ENCODE results near the gene ATP11A. TPM values are rescaled to one million over a fixed set of nuclear protein-coding genes. Genes with fewer than 3 reads are reported as not detected.

Gene ATP11A
- total RNA-seq, 5 donors from 2014 or later (not counting 1 experiment from before 2014, with no cell fraction given): 35.7 to 57.1 (median 48.5) TPM

DNA sequence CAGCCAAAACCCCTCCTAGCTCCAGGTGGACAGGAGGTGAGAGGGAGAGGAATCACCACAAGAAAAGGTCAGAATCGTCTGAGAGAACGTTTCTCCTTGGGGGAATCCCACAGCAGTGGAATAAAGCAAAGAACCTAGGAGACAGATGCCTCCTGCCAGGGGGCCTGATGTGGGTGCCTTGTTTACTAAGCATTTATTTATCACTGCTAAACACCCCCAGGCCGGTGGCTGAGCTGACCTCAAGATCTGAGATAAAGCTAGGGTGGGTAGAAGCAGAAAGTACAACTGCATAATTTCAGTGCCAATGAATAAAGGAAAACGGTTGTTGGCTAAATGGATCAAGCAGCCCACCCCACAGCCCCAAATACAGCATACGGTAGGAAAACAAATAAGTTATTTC lies 33.9 kb upstream of the ATP11A start:
- POLR2A ChIA-PET: no interaction called here
- DNase-seq (no peak), ATAC-seq (replicated peaks in 1 of 4) (no peak)
- H3K9me3 ChIP-seq: no peaks in the 10 kb centered on the region
- H3K9me3 Mint-ChIP-seq: no peaks in the 10 kb centered on the region
- H3K27me3 Mint-ChIP-seq: peaks cover 0 to 2% of the 10 kb centered on the region in 2 donors
- H3K36me3 ChIP-seq (ENCODE audit: control insufficient read depth in 2 of 2, extremely low read depth in 1 of 2, insufficient read depth in 1 of 2, low read length in 1 of 2): no peaks in the 10 kb centered on the region
- no peak overlapping the region for H3K4me3 ChIP-seq (ENCODE audit: control insufficient read depth in 1 of 2, extremely low read depth in 1 of 2, low read length in 1 of 2)
- no peak overlapping the region for H3K27ac Mint-ChIP-seq
- H3K4me1 Mint-ChIP-seq: no peaks in the 10 kb centered on the region
- H3K27me3 ChIP-seq (replicated peaks in 1 of 2; ENCODE audit: control insufficient read depth in 2 of 2, extremely low read depth in 1 of 2, insufficient read depth in 2 of 2, low read length in 1 of 2): peaks cover 0 to 2% of the 10 kb centered on the region in 2 experiments
- no peak overlapping the region for H3K4me3 Mint-ChIP-seq
- H3K27ac ChIP-seq (ENCODE audit: low read length): no peak overlapping the region
- H3K4me1 ChIP-seq (ENCODE audit: control insufficient read depth in 1 of 2, extremely low read depth in 1 of 2, insufficient read depth in 2 of 2, low read length in 2 of 2): no peaks in the 10 kb centered on the region
- CTCF ChIA-PET: no interaction called here
- H3K36me3 Mint-ChIP-seq: no peaks in the 10 kb centered on the region
- WGBS (ENCODE audit: insufficient coverage): no CpG with 5 or more reads among the region's 5 CpGs

DNA sequence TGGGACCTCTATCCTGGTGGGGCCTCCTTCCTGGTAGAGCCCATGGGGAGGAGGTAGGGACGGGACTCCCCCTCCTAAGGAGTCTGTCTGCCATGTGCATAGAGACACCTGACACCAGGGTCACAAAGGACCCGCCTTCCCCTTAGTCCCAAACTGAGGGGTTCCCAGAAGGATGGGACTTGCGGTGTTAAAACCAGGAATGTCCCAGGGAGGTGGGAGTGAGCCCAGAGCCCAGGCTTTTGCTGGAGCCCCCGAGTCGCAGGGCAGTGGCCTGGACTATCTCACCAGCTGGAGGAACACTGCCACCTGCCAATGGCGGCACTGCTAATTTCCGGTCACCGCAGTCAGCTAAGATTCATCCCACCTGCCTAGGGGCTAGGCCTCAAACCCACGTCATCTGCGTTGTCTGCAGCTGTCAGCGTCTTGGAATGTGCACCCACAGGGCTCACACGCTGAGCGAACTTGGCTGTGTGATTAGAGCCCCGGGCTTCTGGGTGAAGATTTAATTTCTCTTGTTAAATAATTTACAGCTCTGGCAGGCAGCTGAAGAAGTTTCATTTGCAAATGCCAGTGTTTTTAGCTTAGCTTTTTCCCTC lies 31.9 kb upstream of the ATP11A start:
- Histone ChIP-seq H3K4me3 (ENCODE audit: control insufficient read depth in 1 of 2, extremely low read depth in 1 of 2, low read length in 1 of 2) (no peak overlapping the region), H3K4me1 (ENCODE audit: control insufficient read depth in 1 of 2, extremely low read depth in 1 of 2, insufficient read depth in 2 of 2, low read length in 2 of 2) (no peaks in the 10 kb centered on the region), H3K27me3 (replicated peaks in 1 of 2; ENCODE audit: control insufficient read depth in 2 of 2, extremely low read depth in 1 of 2, insufficient read depth in 2 of 2, low read length in 1 of 2) (peaks cover 0 to 2% of the 10 kb centered on the region in 2 experiments), H3K36me3 (ENCODE audit: control insufficient read depth in 2 of 2, extremely low read depth in 1 of 2, insufficient read depth in 1 of 2, low read length in 1 of 2) (no peaks in the 10 kb centered on the region), H3K27ac (ENCODE audit: low read length) (no peak overlapping the region), H3K9me3 (no peaks in the 10 kb centered on the region)
- Mint-ChIP-seq H3K27ac (no peak overlapping the region), H3K4me3 (no peak overlapping the region), H3K36me3 (no peaks in the 10 kb centered on the region), H3K4me1 (no peaks in the 10 kb centered on the region), H3K27me3 (no peaks in the 10 kb centered on the region), H3K9me3 (peaks cover 0 to 3% (median 3%) of the 10 kb centered on the region in 3 donors)
- DNase-seq (no peak), ATAC-seq (replicated peaks in 1 of 4) (no peak)
- ChIA-PET CTCF (no interaction called here), POLR2A (no interaction called here)
- 97% methylated on average over 9 of the region's 14 CpGs for WGBS (ENCODE audit: insufficient coverage)

DNA sequence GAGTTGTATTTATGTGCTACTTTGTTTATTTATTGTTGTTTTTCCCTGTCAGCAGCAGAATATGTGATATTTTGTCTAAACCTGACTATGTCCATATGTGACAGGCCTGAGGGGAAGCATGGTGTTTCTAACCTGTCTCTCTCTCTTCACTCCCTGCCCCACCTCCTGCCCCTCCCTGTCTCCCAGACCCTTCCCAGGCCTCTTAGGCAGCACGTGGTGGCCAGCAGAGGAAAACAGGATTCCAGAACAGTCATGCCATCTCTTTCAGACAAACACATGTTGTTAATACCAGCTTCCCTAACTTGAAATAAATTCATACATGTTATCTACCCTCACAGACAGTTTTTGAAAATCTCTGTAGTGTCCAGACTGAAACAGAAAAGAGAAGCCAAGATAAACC lies 31.0 kb upstream of the ATP11A start:
- ChIA-PET POLR2A (no interaction called here), CTCF (no interaction called here)
- Mint-ChIP-seq H3K4me3 (no peak overlapping the region), H3K27ac (no peak overlapping the region), H3K36me3 (no peaks in the 10 kb centered on the region), H3K27me3 (no peaks in the 10 kb centered on the region), H3K9me3 (peaks cover 0 to 3% (median 3%) of the 10 kb centered on the region in 3 donors), H3K4me1 (no peaks in the 10 kb centered on the region)
- no peak overlapping the region for H3K27ac ChIP-seq (ENCODE audit: low read length)
- DNase-seq: no peak
- no peaks in the 10 kb centered on the region for H3K4me1 ChIP-seq (ENCODE audit: control insufficient read depth in 1 of 2, extremely low read depth in 1 of 2, insufficient read depth in 2 of 2, low read length in 2 of 2)
- H3K36me3 ChIP-seq (ENCODE audit: control insufficient read depth in 2 of 2, extremely low read depth in 1 of 2, insufficient read depth in 1 of 2, low read length in 1 of 2): no peaks in the 10 kb centered on the region
- H3K9me3 ChIP-seq: no peaks in the 10 kb centered on the region
- H3K4me3 ChIP-seq (ENCODE audit: control insufficient read depth in 1 of 2, extremely low read depth in 1 of 2, low read length in 1 of 2): no peak overlapping the region
- WGBS (ENCODE audit: insufficient coverage): 57% methylated on average over 1 of the region's 1 CpG
- peaks cover 0 to 2% of the 10 kb centered on the region in 2 experiments for H3K27me3 ChIP-seq (replicated peaks in 1 of 2; ENCODE audit: control insufficient read depth in 2 of 2, extremely low read depth in 1 of 2, insufficient read depth in 2 of 2, low read length in 1 of 2)
- ATAC-seq (replicated peaks in 1 of 4): no peak

DNA sequence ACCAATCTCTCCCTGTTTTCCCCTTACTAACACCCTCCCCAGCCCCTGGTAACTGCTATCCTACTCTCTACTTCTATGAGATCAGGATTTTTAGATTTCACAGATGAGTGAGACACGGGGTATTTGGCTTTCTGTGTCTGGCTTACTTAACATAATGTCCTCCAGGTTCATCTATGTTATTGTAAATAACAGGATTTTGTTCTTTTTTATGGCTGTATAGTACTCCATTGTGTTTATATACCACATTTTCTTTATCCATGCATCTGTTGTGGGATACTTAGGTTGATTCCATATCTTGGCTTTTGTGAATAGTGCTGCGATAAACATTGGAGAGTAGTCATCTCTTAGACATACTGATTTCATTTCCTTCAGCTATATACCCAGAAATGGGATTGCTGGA lies 28.5 kb upstream of the ATP11A start:
- ATAC-seq (replicated peaks in 1 of 4) (no peak), DNase-seq (no peak)
- POLR2A ChIA-PET: no interaction called here
- no peaks in the 10 kb centered on the region for H3K4me1 Mint-ChIP-seq
- Histone ChIP-seq H3K27ac (ENCODE audit: low read length) (no peak overlapping the region), H3K4me1 (ENCODE audit: control insufficient read depth in 1 of 2, extremely low read depth in 1 of 2, insufficient read depth in 2 of 2, low read length in 2 of 2) (no peaks in the 10 kb centered on the region), H3K27me3 (replicated peaks in 1 of 2; ENCODE audit: control insufficient read depth in 2 of 2, extremely low read depth in 1 of 2, insufficient read depth in 2 of 2, low read length in 1 of 2) (peaks cover 0 to 2% of the 10 kb centered on the region in 2 experiments), H3K4me3 (ENCODE audit: control insufficient read depth in 1 of 2, extremely low read depth in 1 of 2, low read length in 1 of 2) (no peak overlapping the region), H3K9me3 (no peaks in the 10 kb centered on the region), H3K36me3 (ENCODE audit: control insufficient read depth in 2 of 2, extremely low read depth in 1 of 2, insufficient read depth in 1 of 2, low read length in 1 of 2) (no peaks in the 10 kb centered on the region)
- H3K36me3 Mint-ChIP-seq: no peaks in the 10 kb centered on the region
- peaks cover 0 to 3% (median 3%) of the 10 kb centered on the region in 3 donors for H3K9me3 Mint-ChIP-seq
- no peak overlapping the region for H3K27ac Mint-ChIP-seq
- CTCF ChIA-PET: no interaction called here
- no peaks in the 10 kb centered on the region for H3K27me3 Mint-ChIP-seq
- WGBS (ENCODE audit: insufficient coverage): no CpG with 5 or more reads among the region's 2 CpGs
- no peak overlapping the region for H3K4me3 Mint-ChIP-seq

DNA sequence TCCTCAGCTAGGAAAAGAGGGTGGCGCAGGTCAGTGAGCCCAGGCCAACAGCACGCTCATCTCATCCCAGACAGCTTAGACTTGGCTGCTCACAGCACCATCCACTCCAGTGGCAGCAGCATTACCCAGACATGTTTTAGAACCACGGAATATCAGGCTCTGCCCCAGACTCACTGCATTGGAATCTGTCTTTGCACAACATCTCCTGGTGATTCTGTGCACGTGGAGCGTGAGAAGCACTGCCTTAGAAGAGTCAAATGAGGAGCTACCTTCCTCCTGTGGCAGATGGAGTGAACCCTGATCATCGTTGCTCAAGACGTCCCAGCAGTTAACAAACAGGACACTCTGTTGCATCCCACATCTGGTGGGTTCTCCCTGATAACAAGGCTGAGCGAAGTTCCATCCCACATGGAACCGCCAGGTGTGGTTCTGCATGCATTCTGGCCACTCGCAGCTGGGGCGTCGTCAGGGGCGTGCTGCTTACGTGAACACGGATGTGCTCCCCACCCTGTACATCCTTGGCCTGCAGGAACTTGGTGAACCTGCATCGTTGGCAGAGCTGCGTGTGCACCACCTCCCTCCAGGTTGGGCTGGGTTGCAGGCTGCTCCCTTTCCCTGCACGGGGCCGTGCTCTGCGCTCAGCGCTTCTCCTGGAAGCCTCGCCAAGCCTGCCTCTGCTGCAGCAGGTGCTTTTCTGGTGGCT lies 25.2 kb upstream of the ATP11A start:
- H3K27me3 Mint-ChIP-seq: no peaks in the 10 kb centered on the region
- H3K9me3 Mint-ChIP-seq: peaks cover 0 to 3% (median 3%) of the 10 kb centered on the region in 3 donors
- ATAC-seq (replicated peaks in 1 of 4) (no peak), DNase-seq (no peak)
- no peaks in the 10 kb centered on the region for H3K36me3 ChIP-seq (ENCODE audit: control insufficient read depth in 2 of 2, extremely low read depth in 1 of 2, insufficient read depth in 1 of 2, low read length in 1 of 2)
- H3K4me3 Mint-ChIP-seq: no peak overlapping the region
- no peak overlapping the region for H3K27ac Mint-ChIP-seq
- no peaks in the 10 kb centered on the region for H3K27me3 ChIP-seq (replicated peaks in 1 of 2; ENCODE audit: control insufficient read depth in 2 of 2, extremely low read depth in 1 of 2, insufficient read depth in 2 of 2, low read length in 1 of 2)
- no peaks in the 10 kb centered on the region for H3K36me3 Mint-ChIP-seq
- H3K4me1 Mint-ChIP-seq: no peaks in the 10 kb centered on the region
- POLR2A ChIA-PET: no interaction called here
- 88% methylated on average over 21 of the region's 22 CpGs for WGBS (ENCODE audit: insufficient coverage)
- no peak overlapping the region for H3K4me3 ChIP-seq (ENCODE audit: control insufficient read depth in 1 of 2, extremely low read depth in 1 of 2, low read length in 1 of 2)
- no peak overlapping the region for H3K27ac ChIP-seq (ENCODE audit: low read length)
- CTCF ChIA-PET: no interaction called here
- no peaks in the 10 kb centered on the region for H3K4me1 ChIP-seq (ENCODE audit: control insufficient read depth in 1 of 2, extremely low read depth in 1 of 2, insufficient read depth in 2 of 2, low read length in 2 of 2)
- no peaks in the 10 kb centered on the region for H3K9me3 ChIP-seq

DNA sequence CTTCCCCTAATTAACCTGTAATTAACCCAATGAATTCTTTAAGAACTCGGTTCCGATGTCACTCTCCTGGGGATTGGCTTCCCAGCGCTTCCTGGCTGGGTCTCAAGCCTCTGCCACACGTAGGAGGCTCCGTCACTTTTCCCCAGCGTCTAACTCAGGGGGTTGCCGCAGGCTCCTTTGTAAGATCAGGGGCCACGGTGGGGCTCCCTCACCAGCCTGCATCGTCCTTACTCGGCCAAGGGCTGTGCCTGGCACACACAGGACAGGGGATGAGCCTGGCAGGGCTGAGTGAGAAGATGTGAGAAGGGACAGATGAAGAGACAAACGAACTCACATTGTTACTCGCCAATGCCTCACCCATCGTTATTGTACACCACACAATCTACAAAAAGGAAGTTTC lies 20.9 kb upstream of the ATP11A start:
- WGBS (ENCODE audit: insufficient coverage): 91% methylated on average over 7 of the region's 13 CpGs

More for the DNA sequence above, 20.9 kb upstream of the ATP11A start:
- no peaks in the 10 kb centered on the region for H3K36me3 ChIP-seq (ENCODE audit: control insufficient read depth in 2 of 2, extremely low read depth in 1 of 2, insufficient read depth in 1 of 2, low read length in 1 of 2)
- H3K27me3 ChIP-seq (replicated peaks in 1 of 2; ENCODE audit: control insufficient read depth in 2 of 2, extremely low read depth in 1 of 2, insufficient read depth in 2 of 2, low read length in 1 of 2): peaks cover 0 to 11% of the 10 kb centered on the region in 2 experiments
- no peaks in the 10 kb centered on the region for H3K9me3 ChIP-seq
- CTCF ChIA-PET: no interaction called here
- POLR2A ChIA-PET: no interaction called here
- Mint-ChIP-seq H3K36me3 (no peaks in the 10 kb centered on the region), H3K27me3 (peaks cover 0 to 4% of the 10 kb centered on the region in 2 donors), H3K4me3 (no peak overlapping the region), H3K27ac (no peak overlapping the region), H3K4me1 (peaks cover 6 to 17% (median 11%) of the 10 kb centered on the region in 3 donors), H3K9me3 (no peaks in the 10 kb centered on the region)
- no peak for ATAC-seq (replicated peaks in 1 of 4)
- no peak for DNase-seq
- H3K4me1 ChIP-seq (ENCODE audit: control insufficient read depth in 1 of 2, extremely low read depth in 1 of 2, insufficient read depth in 2 of 2, low read length in 2 of 2): peaks cover 3 to 7% of the 10 kb centered on the region in 2 experiments
- no peak overlapping the region for H3K27ac ChIP-seq (ENCODE audit: low read length)
- no peak overlapping the region for H3K4me3 ChIP-seq (ENCODE audit: control insufficient read depth in 1 of 2, extremely low read depth in 1 of 2, low read length in 1 of 2)

All from T-cell (primary cell).